Effector CD4-positive, alpha-beta T cell (primary cell): ENCODE measurements around the gene TENT5C.

Experiments
- DNase-seq: peaks from one replicate; pipeline ENCODE4 v3.0.0-alpha.2; 2020

The TENT5C gene

GRCh38 chr1:117573386-117574023 is 32.3 kb upstream of the TENT5C start:
- DNase-seq: no peak

GRCh38 chr1:117574161-117574835 is 31.6 kb upstream of the TENT5C start:
- no peak for DNase-seq

- no peak for DNase-seq
Observed at GRCh38 chr1:117575586-117576225, 30.1 kb upstream of the TENT5C start.

GRCh38 chr1:117576236-117576635 is 29.6 kb upstream of the TENT5C start:
- DNase-seq: no peak

- DNase-seq: no peak
Observed at GRCh38 chr1:117577191-117577885, 28.5 kb upstream of the TENT5C start.

- no peak for DNase-seq
Observed at GRCh38 chr1:117578466-117578865, 27.4 kb upstream of the TENT5C start.

GRCh38 chr1:117579221-117579906 is 26.5 kb upstream of the TENT5C start:
- DNase-seq: no peak

- no peak for DNase-seq
Observed at GRCh38 chr1:117580436-117580835, 25.4 kb upstream of the TENT5C start.

- no peak for DNase-seq
Observed at GRCh38 chr1:117580882-117581281, 25.0 kb upstream of the TENT5C start.

- DNase-seq: no peak
Observed at GRCh38 chr1:117581391-117581943, 24.4 kb upstream of the TENT5C start.

GRCh38 chr1:117582451-117582850 is 23.4 kb upstream of the TENT5C start:
- DNase-seq: no peak

GRCh38 chr1:117583247-117583646 is 22.6 kb upstream of the TENT5C start:
- no peak for DNase-seq

- no peak for DNase-seq
Observed at GRCh38 chr1:117584181-117584580, 21.7 kb upstream of the TENT5C start.

- no peak for DNase-seq
Observed at GRCh38 chr1:117585086-117585485, 20.8 kb upstream of the TENT5C start.

- no peak for DNase-seq
Observed at GRCh38 chr1:117586337-117586736, 19.5 kb upstream of the TENT5C start.

GRCh38 chr1:117586747-117587498 is 18.9 kb upstream of the TENT5C start:
- no peak for DNase-seq

- DNase-seq: no peak
Observed at GRCh38 chr1:117587499-117588356, 18.1 kb upstream of the TENT5C start.

GRCh38 chr1:117589544-117589943 is 16.3 kb upstream of the TENT5C start:
- DNase-seq: no peak

- no peak for DNase-seq
Observed at GRCh38 chr1:117590273-117590925, 15.4 kb upstream of the TENT5C start.

GRCh38 chr1:117591252-117591651 is 14.6 kb upstream of the TENT5C start:
- no peak for DNase-seq
